NCI-H187 (cell line): ENCODE results near the gene SYT6.

ENCODE experiments used
- DNase-seq, 2 experiments: peaks; one replicate each; lab custom pipeline; 2025; lab: John Stamatoyannopoulos, UW

The SYT6 gene

GRCh38 chr1:114092186-114093062, 61.2 kb downstream of the SYT6 start:
- no peak for DNase-seq

DNA sequence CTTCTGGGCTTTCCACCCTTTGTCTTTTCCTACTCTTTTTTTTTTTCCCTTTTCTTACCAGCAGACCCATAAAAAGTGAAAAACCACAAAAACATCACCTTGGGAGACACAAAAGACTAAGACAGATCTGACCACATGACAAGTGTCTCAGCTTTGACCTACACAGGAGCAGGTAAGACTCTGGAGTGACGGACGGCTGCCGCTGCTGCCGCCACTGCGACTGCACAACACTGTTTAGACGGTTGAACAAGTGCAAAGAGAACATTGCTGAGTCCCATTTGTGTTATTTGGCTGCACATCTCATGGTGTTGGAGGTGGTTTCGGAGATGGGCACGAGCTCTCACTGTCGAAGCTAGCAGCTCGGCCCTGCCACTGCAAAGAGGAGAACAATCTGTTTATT, 62.0 kb downstream of the SYT6 start:
- DNase-seq, result no peak

- no peak for DNase-seq
Measured at GRCh38 chr1:114090738-114091505, 62.7 kb downstream of the SYT6 start.

DNA sequence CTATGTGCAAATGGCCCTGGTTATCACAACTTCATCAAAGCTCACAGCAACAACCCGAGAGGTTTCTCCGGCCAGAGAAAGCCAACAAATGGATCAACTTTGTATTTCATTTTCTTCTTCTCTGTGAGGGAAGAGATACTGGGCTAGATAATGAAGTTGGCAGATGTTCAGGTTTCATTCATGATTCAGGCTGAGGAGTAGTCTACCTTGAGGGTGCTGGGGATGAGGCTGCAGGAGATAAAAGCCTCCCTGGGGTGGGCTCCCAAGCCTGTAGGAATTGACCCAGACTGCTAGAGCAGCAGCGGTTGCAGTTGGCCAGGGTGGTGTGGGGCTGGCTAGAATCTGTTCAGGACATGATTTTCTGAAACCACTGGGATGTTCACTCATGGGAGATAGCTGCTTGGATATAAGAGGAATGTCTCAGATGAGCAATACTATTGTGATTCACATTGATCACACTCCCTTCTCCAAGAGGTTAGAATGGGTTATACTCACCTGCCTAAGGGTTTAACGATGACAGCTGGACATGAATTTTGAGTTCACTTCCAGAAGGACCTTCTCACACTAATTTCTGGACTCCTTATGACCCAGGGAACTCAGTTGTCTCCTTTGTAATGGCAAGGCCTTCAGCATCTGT, 64.0 kb downstream of the SYT6 start:
- DNase-seq, result no peak

DNA sequence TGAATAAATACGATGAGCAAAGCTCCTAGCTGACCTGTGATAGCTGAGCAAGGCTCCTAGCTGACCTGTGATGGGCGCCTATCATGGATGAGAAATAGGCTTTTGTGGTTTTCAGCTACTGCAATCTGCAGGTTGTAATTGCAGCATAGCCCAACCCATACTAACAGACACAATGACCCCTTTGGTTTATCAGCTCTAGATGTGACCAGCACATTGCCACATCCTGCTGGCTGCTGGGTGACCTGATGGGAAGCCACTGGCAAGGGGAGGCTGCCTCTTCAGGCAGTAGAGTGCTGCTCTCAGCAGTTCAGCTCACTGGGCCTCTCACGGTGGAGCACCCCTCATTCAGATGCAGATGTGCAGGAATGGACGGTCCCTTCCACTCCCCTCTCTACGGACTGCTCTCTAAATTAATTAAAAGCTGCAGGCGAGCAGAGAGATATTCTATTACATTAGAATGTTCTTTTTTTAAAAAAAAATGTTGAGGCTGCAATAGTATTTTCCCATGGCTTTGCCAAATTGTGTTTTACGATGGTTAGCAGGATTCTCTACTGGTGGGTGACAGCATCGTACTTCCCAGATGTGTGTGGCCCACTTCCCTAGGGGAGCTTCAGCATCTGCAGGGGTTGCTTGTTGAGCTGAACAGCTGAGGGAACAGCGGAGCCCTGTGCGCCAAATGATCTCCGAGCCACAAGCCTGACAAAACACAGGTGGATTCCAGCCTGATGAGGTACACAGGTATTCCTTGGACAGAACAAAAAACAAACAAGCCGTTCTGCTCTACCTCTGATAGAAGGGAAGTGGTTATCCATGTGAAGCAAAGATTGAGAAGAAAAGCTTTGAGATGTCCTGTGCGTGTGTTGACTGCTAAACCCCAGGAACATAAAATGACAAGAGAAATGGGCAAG, 65.0 kb downstream of the SYT6 start:
- DNase-seq, result peak in 1 of 2 experiments; percentile 36

GRCh38 chr1:114087495-114087894, 66.2 kb downstream of the SYT6 start:
- no peak for DNase-seq

DNA sequence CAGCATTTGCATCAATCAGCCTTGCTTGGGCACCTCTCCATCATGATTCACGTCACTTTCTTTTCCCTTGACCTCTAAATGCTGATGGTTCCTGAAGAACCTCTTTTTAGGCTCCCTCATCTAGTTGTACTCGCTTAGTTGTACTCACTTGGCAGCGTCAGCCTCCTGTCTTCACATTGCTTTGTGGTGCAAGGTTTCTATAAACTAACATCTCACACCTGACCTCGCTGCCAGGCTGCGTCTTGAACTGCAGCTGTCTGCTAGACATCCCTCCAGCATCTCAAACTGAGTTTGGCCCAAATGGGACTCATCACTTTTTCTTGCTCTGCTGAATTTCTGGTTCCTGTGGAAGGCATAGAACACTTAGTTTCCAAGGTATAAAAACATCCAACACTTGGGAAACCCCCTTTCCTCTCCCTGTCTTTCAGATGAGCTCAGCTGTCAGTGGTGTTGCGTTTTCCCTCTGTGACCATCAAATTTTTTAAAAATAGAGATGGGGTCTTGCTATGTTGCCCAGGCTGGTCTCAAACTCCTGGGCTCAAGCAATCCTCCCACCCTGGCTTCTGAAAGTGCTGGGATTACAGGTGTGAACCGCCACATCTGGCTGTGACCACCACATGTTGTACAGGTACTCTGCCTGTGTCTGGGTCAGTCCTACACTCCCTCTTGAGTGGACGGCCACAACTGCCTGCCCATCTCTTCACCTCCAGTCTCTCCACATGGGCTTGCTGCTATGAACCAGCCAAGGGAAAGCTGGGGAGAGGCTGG, 66.9 kb downstream of the SYT6 start:
- no peak for DNase-seq

DNA sequence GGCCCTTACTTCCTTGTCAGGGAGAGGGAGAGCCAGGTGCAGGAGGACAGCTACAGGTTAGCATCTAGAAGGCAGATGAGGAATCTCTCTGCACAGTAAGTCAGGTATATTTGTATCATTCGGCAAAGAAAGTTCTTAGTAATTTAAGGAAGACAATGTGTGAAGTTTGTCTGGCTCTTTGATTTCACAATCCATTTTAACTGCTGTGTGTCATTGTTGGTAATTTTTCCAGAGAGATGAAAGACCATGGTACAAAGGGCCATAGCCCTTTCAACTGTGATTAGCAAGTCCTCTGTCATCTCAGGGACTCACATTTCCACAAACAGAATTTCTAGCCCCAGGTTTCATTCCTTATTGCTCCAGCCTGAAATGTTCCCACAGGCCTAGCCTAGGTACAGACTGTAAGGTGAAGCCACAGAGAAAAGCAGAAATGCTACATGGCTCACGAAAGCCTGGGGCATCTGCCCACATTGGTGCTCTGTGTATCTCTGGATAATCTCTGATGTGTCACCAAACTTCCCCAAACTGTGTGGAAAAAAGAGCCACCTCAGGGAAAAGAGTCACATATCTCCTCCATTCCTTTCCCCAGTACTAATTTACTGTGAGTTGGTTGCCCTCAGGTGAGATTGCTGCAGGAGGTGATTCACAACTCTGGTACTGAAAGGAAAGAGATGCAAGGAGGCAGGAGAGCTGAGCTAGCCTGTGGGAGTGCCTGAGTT, 70.6 kb downstream of the SYT6 start:
- DNase-seq, result no peak

GRCh38 chr1:114082304-114082630, 71.4 kb downstream of the SYT6 start:
- DNase-seq, result no peak

- no peak for DNase-seq
Measured at GRCh38 chr1:114081437-114082303, 72.0 kb downstream of the SYT6 start.

GRCh38 chr1:114080511-114081436, 72.9 kb downstream of the SYT6 start:
- DNase-seq, result no peak

GRCh38 chr1:114079596-114080190, 74.0 kb downstream of the SYT6 start:
- DNase-seq, result peak; percentile 33 to 70

- DNase-seq, result no peak
Measured at GRCh38 chr1:114078116-114078515, 75.6 kb downstream of the SYT6 start.

GRCh38 chr1:114077188-114077587, 76.5 kb downstream of the SYT6 start:
- DNase-seq, result no peak

- no peak for DNase-seq
Measured at GRCh38 chr1:114076308-114076707, 77.4 kb downstream of the SYT6 start.

DNA sequence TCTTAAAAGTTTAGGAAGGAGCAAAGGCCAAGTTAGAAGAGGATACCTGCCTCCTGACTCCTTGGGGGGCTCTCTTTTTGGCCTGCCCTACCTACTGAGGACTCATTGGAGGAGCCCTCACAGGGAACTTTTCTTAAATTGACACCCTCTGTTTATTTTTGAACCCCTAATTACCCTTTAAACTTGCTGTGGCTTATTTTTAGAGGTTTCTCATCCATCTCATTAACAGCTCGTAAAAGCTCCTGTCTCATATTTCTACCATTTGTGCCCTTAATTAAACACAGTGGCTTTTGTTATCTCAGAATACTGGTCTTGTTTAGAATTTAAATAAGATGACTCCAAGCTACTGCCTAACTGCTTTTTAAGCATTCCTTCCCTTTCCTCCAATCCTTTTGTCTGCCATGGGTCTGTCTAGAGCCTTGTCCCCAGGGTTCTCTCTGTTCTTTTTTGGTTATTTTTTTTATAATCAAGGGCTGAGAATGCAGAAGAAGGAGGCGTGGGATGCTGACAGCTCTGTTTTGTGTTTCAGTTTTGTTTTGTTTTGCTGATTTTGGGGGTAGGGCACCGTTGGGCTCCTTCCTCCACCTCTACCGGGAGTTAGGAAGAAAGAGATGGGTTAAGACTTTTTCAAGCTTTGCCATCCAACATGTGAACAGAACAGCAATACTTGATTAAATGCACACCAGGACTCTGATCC, 78.0 kb downstream of the SYT6 start:
- no peak for DNase-seq

DNA sequence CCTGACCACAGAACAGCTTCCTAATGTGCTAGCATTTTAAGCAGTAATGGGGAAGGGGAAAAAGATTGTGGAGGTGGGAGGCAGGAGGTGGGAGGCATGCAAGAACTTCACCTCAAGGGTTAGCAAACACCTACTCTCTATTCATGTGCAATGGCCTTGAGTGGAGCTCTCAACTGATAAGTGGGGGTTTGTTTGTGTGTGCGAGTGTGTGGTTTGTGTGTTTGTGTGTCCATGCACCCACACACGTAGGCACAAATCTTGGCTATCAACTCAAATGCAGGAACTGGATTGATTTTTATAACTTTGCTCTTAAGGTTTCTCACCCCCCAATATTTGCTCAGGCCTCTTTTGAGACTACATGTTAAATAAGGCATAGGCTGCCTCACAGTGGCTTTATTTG, 78.6 kb downstream of the SYT6 start:
- DNase-seq, result peak; percentile 21 to 23
